HG02943 (cell line): Measurements from ENCODE around the gene UBE2Q1.

Experiments used
- ATAC-seq: cut with Tn5 transposase; IDR thresholded peaks from one replicate; pipeline ENCODE4 v1.9.1; 2021; ENCODE audit warnings: mild to moderate bottlenecking, low read depth, moderate library complexity; ENCODE audit not compliant: unreplicated experiment

The UBE2Q1 gene

DNA sequence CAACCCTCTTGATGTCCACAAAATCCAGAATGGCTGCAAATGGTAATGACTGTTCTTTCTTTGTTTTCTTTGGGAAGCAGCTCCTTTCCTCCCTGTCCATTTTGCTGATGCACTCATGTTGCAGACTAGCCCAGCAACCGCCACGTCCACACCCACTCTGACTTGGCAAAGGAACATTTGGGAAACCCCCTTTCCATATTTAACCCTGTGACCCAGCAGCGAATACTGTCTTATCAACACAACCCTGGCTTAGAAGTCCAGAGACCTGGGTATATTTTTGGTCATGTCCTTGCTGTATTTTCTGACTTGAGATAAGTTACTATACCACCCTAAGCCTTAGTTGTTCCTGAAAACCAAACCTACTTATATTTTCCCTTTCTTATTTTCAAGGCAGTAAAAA is 38.1 kb downstream of the UBE2Q1 start:
- no peak for ATAC-seq

DNA sequence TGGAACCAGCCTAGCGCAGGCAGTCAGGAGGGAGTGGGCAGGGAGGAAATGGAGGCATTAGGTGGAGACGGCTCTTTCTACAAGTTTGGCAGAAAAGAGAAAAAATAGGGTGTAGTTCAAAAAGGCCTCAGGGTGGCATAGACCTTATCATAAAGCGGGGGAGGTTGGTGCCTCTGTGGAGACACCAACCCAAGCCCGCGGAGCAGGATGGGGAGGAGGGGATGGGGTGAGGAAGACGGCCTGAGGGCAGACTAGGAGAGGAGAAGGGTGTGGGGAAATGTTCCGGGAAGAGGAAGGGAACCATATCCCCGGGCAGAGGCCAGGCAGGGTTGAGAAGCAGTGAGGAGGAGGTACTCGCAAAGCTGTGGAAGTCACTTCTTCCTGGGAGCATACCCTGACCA is 38.9 kb downstream of the UBE2Q1 start:
- no peak for ATAC-seq

DNA sequence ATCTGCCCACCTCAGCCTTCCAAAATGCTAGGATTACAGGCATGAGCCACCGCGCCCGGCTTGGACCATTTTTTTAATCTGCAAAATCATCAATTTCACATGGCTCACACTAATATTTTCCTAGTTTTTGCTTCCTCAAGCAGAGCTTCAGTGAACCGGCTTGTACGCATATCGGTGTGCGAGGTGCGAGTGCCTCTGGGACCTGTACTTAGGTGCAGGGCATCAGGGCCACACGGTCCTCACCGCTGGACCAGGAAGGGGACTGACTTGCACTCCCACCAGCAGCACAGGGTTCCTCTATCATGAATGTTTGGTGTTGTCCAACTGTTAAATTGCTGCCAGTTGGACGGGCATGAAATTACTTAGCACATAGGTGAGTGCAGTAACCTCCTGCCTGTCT is 40.8 kb downstream of the UBE2Q1 start:
- ATAC-seq: no peak

DNA sequence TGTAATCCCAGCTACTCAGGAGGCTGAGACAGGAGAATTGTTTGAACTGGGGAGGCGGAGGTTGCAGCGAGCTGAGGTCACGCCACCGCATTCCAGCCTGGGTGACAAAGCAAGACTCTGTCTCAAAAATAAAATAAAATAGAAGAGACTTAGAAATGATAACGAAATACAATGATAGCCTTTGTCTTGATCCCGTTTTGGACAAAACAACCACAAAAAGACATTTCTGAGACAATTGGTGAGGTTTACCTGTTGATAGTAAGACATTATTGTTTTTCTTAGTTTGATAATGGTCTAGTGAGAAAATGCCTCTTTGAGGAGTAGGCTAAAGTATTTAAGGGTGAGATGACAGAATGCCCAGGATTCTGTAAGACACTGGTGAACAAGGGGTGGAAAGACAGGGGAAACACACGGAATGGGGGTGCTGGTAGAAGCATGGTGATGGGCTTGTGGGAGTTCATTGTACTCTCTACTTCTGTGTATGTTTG is 44.4 kb downstream of the UBE2Q1 start:
- ATAC-seq: no peak

DNA sequence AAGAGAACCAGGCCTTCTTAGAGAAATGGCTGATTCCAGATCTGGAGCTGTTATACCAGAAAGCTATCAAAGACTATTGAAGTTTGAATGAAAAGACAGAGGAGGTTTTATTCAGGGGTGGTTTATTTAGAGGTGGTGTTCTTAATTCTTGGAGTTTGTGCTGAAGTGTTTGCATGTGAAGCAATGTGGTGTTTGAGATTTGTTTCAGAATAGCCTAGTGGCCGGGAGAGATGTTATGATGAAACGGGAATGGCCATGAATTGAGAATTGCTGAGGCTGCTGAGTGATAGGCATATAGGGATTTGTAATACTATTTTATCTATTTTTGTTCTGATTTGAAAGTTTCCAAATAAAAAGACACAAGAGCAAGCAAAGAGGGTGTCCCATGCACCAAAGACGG is 45.7 kb downstream of the UBE2Q1 start:
- no peak for ATAC-seq

DNA sequence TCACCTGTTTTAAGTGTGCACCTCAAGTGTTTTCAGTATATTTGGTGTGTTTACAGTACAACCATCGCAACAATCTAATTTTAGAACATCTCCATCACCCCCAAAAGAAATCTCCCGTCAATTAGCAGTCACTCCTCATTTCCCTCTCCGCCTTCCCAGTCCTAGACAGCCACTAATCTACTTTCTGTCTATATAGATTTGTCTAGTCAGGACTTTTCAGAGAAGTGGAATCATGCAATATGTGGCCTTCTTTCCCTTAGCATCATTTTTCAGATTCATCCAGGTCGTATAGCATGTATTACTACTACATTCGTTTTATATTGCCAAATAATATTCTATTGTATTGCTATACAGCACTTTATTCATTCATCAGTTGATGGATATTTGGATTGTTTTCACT is 54.6 kb downstream of the UBE2Q1 start:
- ATAC-seq: no peak

DNA sequence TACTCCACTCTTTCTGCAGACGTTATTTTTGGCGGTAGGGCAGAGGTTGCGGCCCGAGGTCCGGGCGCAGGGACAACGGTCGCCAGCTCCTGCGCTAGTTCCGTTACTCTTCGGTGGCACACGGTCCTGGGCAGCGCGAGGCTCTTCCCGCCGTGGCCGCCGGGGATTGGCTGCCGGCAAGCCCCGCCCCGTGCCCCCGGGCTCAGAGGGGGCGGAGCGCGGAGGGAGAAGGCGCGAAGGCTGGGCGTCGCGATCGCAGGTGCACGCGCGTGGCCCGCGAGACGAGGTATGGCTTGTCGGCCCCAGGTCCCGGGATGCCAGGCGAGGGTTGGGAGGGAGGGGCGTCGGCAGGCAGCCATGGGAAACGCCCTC is 55.7 kb downstream of the UBE2Q1 start:
- ATAC-seq: no peak

DNA sequence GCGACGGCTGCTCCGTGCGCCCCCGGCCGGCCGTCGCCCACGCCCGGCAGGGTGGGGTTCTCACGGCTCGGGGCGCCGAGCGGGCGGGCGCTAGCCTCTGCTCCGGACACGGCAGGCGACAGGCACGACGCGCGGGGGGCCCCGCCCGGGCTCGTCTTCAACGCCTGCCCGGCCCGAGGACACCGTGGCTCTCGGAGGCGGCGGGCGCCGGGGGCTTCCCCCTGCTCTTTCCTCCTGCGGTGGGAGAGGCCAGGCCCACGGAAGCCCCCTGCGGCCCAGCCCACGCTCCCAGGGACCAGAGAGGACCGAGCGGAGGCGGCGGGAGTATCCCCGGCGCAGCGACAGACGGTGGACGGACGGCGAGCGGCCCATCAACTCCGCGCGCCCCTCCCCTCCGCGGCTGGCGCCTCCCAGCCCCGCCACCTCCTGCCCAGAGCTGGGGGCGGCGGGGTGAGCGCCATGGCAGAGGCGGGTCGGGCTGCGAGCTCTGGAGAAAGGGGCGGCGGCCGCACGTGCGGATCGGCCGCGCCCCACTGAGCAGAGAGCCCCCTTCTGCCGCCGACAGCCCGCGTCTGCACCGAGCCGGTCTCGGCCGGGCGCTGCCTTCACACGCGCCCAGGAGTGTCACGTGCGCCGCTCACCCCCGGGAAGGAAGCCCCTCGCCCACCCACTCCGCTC is 56.3 kb downstream of the UBE2Q1 start, which contains the start of the genes SHE and TDRD10:
TSS of gene SHE (minus strand) at position 347 of the 678 bp plus-strand sequence. CDS start 386 bp downstream, outside the sequence.
TSS of gene TDRD10 (plus strand) at position 154 of the 678 bp plus-strand sequence. CDS start 4,685 bp downstream, outside the sequence.
- ATAC-seq: no peak

DNA sequence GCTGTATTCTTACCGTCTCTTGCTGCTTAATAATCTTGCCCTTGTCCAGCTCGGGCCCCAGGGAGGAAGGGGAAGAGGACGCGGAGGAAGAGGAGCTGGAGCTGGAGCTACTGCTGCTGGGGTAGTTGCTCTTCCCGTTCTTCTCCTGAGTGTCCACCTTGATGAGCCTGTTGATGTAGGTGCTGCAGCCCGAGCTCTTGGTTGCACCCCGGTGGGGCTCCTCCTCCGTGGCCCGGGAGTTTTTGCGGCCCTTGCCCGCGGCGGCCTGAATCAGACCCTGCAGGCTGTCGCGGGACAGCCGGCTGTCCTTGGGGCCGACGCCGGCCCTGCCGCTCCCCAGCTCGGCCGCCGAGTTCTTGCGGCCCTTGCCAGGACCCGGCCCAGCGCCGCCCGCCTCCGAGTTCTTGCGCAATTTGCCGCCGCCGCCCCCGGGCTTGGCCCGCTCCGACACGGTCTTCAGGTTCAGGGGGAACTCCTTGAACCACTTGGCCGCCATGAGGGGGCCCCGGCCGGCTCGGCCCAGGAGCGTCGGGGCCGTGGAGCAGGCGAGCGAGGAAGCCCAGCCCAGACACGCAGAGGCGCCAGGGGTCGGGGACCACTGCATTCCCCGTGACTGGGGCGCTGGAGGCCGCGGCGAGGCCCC is 56.9 kb downstream of the UBE2Q1 start:
- no peak for ATAC-seq

DNA sequence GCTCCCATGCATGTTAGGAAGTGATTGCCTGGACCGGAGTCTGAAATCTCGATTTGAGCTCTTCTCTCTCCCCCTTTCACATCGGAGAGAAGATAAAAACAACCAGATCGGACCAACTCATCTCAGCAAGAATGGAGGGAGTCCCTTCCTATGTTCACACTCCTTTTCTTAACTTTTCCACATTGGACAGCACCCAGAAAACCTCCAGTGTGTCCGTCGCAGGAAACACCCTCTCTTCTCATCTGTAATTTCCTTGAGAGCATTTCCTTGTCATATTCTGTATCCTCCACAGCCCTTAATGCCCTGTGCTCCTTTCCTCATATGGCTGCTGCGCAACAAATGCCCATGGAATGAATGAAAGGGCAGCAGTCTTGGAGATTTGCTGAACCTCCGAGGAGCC is 57.9 kb downstream of the UBE2Q1 start:
- ATAC-seq: no peak

DNA sequence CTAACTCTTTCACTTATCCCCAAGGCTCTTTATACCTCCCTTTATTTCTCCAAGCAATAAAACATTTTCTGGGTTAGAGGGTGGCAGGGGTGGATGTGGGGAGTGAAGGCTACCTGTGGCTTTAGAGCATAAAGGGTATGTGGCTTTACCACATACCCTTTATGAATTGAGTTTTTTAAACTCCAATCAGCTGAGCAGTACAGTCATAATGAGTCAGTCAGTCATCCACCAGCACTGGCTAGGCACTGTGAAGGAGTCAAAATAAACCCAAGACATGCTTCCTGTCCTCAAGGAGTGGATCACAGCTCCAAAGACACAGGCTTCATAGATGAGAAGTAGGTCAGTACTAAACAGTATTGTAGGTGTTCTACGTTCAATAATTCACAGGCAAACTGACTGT is 59.0 kb downstream of the UBE2Q1 start:
- ATAC-seq: no peak
